Endodermal cell (in vitro differentiated cells): Measurements from ENCODE around the gene CEP95. TPM values are rescaled to one million over a fixed set of nuclear protein-coding genes. Genes with fewer than 3 reads are reported as not detected.

Source experiments
- DNase-seq: peaks from one replicate; pipeline ENCODE4 v3.0.0-alpha.2; 2017
- H3K27ac ChIP-seq: 2 replicates; pipeline ENCODE4 v1.5.1; 2013; ENCODE audit warnings: mild to moderate bottlenecking, low read depth, low read length, moderate library complexity
- H3K27me3 ChIP-seq: 2 replicates; pipeline ENCODE4 v1.6.1; 2013; ENCODE audit warnings: mild to moderate bottlenecking, low read length, moderate library complexity; ENCODE audit not compliant: insufficient read depth, control insufficient read depth, poor library complexity, severe bottlenecking
- H3K36me3 ChIP-seq: 2 replicates; pipeline ENCODE4 v1.7.0; 2013; ENCODE audit warnings: mild to moderate bottlenecking, low read length, moderate library complexity; ENCODE audit not compliant: control insufficient read depth, insufficient read depth
- H3K4me1 ChIP-seq: one replicate; pipeline ENCODE4 v1.7.0; 2013; ENCODE audit warnings: low read length; ENCODE audit not compliant: control insufficient read depth, insufficient read depth
- H3K4me3 ChIP-seq: 2 replicates; pipeline ENCODE4 v1.5.1; 2013; ENCODE audit warnings: mild to moderate bottlenecking, low read length, moderate library complexity
- H3K9ac ChIP-seq: 2 replicates; pipeline ENCODE4 v1.6.1; 2013; ENCODE audit warnings: mild to moderate bottlenecking, low read length, moderate library complexity; ENCODE audit not compliant: poor library complexity, severe bottlenecking; ENCODE audit errors: extremely low read depth
- H3K9me3 ChIP-seq: 2 replicates; pipeline ENCODE4 v1.6.1; 2013; ENCODE audit warnings: mild to moderate bottlenecking, low read length, moderate library complexity; ENCODE audit not compliant: control insufficient read depth
- H3K27ac Mint-ChIP-seq: 2 replicates; pipeline ENCODE4 v1.8.0; 2020; ENCODE audit warnings: mixed read lengths
- H3K27me3 Mint-ChIP-seq: 2 replicates; pipeline ENCODE4 v1.8.0; 2021; ENCODE audit warnings: mild to moderate bottlenecking, mixed read lengths; ENCODE audit not compliant: insufficient read depth
- H3K36me3 Mint-ChIP-seq: 2 replicates; pipeline ENCODE4 v1.8.0; 2020; ENCODE audit warnings: low read depth, mixed read lengths
- H3K4me1 Mint-ChIP-seq: 2 replicates; pipeline ENCODE4 v1.8.0; 2020; ENCODE audit warnings: mixed read lengths
- H3K4me3 Mint-ChIP-seq: 2 replicates; pipeline ENCODE4 v1.8.0; 2020; ENCODE audit warnings: mild to moderate bottlenecking, moderate library complexity, mixed read lengths
- H3K9me3 Mint-ChIP-seq: 2 replicates; pipeline ENCODE4 v1.8.0; 2020; ENCODE audit warnings: mild to moderate bottlenecking, mixed read lengths
- WGBS, 2 experiments: methylation state at CpG; one replicate each; pipeline versions ENCODE4 v1.1.5 to v1.1.7; 2013; ENCODE audit warnings: missing lambda C conversion rate in 2 of 2, mixed read lengths in 1 of 2; ENCODE audit not compliant: insufficient coverage in 1 of 2, insufficient read length in 1 of 2; 5-methylcytosine and 5-hydroxymethylcytosine counted together
- total RNA-seq, 2 donors: library from RNA; stranded (reverse); fragmentation: NEBNext Ultra II Directional in 1 of 2; extraction: Animal tissue kit (Norgen Biotek cat#: 25700) in 1 of 2; gene quantifications; 2 replicates in 1 of 2; 3 replicates in 1 of 2; pipeline ENCODE4 v1.2.1, GENCODE V29; 2021
- TF ChIP-seq, protein P1 (sequence below): fragments of 200-600 bp; sonication (generic); conservative IDR thresholded peaks from 2 replicates; pipeline ENCODE4 v1.5.0; 2021; ENCODE audit warnings: antibody characterized with exemption, mild to moderate bottlenecking

CEP95 gene
- total RNA-seq, 2 donors from 2014 or later, result 75.5 to 93.9 TPM

DNA sequence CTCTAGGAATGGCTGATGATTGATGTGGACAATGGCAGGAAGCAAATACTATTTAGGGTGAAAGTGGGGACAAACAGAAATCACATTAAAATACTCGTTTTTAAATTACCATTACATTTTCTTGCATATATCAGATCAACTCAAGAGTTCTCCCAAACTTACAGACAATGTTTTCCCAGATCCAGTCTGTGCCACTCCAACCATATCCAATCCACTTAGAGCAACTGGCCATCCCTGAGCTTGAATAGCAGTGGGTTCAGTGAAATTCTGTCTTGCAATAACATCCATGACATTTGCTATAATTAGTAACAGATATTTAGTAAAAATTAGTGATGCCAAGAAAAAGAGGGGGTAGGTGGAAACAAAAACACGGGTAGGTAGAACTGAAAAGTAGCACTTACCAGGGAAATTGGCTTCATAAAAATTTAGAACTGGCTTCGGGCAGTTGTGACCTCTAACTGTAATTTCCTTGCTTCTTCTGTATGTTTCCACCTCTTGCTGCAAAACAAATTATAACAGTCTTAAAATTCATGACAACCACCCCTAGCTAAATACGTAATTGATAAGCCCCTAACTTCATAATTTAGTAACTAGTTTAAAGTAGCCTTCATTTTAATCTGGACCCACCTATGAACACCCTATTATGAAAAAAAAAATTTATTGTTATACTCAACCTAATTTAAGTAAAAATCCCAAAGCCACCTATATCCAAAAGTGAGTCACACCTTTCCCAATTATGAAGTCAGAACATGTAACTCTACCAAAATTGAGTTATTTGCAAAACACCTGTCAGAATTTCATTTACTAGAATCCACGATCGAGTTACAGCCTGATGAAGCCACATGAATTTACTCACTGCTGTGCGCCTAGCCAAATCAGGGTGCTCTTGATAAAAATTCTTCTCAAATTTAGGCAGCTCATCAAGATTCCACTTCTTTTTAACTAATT lies 2.7 kb upstream of the CEP95 start:
- H3K36me3 ChIP-seq, result peaks cover 65% of the 10 kb centered on the region

DNA sequence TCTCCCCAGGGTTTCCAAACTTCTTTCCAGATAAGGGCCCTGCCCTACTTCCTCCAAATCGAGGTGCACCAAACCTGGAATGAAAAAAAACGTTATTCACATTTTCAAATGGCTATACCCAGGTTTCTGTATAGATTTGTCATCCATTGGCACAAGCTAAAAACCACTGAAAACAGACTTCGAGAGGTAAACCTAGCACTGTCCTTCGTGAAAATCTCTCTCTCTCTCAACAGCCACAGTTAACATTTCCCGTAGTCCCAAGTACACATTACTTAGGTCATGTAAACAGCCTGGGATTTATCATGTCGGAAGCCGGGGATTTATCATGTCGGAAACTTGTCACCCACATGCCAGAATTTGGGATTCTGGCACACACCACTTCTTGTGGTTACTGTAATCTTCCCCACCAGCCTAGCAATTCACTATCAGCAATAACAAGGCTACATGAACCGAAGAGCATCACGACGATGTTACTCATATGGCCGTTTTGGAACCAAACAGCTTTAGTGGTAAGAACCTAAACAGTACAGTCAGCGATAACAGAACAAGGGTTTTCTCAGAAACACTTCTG lies 1.9 kb upstream of the CEP95 start:
- Histone ChIP-seq H3K9me3 (no peaks in the 10 kb centered on the region), H3K4me3 (peak overlapping the region; percentile 100), H3K4me1 (peaks cover 13% of the 10 kb centered on the region), H3K27ac (peak overlapping the region; percentile 99), H3K9ac (peak overlapping the region; percentile 100), H3K36me3 (peaks cover 65% of the 10 kb centered on the region), H3K27me3 (no peaks in the 10 kb centered on the region)
- 5 to 6% methylated on average over 10 to 13 of the region's 13 CpGs for WGBS, 2 experiments
- peak overlapping the region; percentile 100 for H3K4me3 Mint-ChIP-seq
- H3K9me3 Mint-ChIP-seq, result no peaks in the 10 kb centered on the region
- peak overlapping the region; percentile 100 for H3K27ac Mint-ChIP-seq
- TF ChIP-seq, protein P1, sequence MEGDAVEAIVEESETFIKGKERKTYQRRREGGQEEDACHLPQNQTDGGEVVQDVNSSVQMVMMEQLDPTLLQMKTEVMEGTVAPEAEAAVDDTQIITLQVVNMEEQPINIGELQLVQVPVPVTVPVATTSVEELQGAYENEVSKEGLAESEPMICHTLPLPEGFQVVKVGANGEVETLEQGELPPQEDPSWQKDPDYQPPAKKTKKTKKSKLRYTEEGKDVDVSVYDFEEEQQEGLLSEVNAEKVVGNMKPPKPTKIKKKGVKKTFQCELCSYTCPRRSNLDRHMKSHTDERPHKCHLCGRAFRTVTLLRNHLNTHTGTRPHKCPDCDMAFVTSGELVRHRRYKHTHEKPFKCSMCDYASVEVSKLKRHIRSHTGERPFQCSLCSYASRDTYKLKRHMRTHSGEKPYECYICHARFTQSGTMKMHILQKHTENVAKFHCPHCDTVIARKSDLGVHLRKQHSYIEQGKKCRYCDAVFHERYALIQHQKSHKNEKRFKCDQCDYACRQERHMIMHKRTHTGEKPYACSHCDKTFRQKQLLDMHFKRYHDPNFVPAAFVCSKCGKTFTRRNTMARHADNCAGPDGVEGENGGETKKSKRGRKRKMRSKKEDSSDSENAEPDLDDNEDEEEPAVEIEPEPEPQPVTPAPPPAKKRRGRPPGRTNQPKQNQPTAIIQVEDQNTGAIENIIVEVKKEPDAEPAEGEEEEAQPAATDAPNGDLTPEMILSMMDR, result no peak
- H3K4me1 Mint-ChIP-seq, result peaks cover 52% of the 10 kb centered on the region
- no peak for DNase-seq
- H3K36me3 Mint-ChIP-seq, result peaks cover 71% of the 10 kb centered on the region
- H3K27me3 Mint-ChIP-seq, result no peaks in the 10 kb centered on the region

More for the DNA sequence above, 2.7 kb upstream of the CEP95 start:
- H3K4me3 Mint-ChIP-seq, result peak overlapping the region; percentile 100
- H3K9me3 ChIP-seq, result no peaks in the 10 kb centered on the region
- TF ChIP-seq, protein P1, result no peak
- H3K4me1 ChIP-seq, result peaks cover 13% of the 10 kb centered on the region
- H3K27me3 Mint-ChIP-seq, result no peaks in the 10 kb centered on the region
- WGBS, 2 experiments, result 74 to 86% methylated on average over 5 to 7 of the region's 7 CpGs
- no peaks in the 10 kb centered on the region for H3K27me3 ChIP-seq
- H3K9ac ChIP-seq, result peak overlapping the region; percentile 100
- H3K36me3 Mint-ChIP-seq, result peaks cover 73% of the 10 kb centered on the region
- peak overlapping the region; percentile 100 for H3K4me3 ChIP-seq
- DNase-seq, result no peak
- peak overlapping the region; percentile 100 for H3K27ac Mint-ChIP-seq
- no peak overlapping the region for H3K27ac ChIP-seq
- peaks cover 54% of the 10 kb centered on the region for H3K4me1 Mint-ChIP-seq
- no peaks in the 10 kb centered on the region for H3K9me3 Mint-ChIP-seq

DNA sequence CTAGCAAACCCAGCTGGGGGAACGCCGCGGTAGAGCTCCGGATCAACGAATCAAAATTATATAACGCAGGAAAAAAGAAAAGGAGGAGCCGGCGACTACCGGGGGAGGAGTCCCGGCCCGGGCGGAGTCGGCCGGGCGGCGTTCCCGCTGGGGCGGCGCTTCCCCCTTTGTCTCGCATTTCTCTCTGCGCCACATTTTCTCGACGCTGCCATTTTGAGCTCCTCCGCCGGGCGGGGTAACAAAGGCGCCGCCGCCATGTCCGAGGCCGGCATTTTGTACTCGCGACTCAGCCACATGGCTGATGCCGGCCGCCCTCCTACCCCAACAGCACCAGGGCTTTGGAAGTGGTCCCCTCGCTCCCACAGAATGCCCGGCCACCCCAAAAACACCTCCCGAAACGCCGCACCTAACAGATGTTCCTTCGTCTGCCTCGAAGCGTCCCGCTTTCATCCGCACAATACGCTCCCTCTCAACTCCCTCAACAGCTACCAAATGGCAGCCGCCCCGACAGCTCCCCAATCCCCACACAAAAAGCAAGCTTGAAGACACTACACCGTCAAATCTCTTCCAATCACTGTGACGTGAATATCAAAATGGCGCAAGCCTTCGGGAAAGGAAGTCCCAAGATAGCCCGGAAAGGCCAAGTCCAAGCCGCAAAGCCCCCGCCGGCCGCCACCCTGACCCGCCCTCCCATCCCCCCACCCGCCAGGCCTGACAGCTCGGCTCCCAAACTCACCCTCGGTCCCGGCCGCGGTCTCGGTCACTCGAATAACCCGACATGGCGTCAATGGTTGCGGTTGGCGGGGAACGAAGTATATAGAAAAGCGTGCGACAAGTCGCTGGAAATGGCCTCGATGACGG lies 1.2 kb upstream of the CEP95 start:
- 0 to 1% methylated on average over 30 to 75 of the region's 76 CpGs for WGBS, 2 experiments

More for the DNA sequence above, 1.2 kb upstream of the CEP95 start:
- Mint-ChIP-seq H3K4me3 (peak overlapping the region; percentile 100), H3K27ac (peak overlapping the region; percentile 100), H3K27me3 (no peaks in the 10 kb centered on the region), H3K9me3 (no peaks in the 10 kb centered on the region), H3K36me3 (peaks cover 71% of the 10 kb centered on the region), H3K4me1 (peaks cover 45% of the 10 kb centered on the region)
- H3K27me3 ChIP-seq, result no peaks in the 10 kb centered on the region
- DNase-seq, result peak; percentile 89
- peak overlapping the region; percentile 99 for H3K27ac ChIP-seq
- no peaks in the 10 kb centered on the region for H3K9me3 ChIP-seq
- TF ChIP-seq, protein P1, result no peak
- H3K4me1 ChIP-seq, result peaks cover 11% of the 10 kb centered on the region
- peaks cover 65% of the 10 kb centered on the region for H3K36me3 ChIP-seq
- H3K9ac ChIP-seq, result peak overlapping the region; percentile 100
- H3K4me3 ChIP-seq, result peak overlapping the region; percentile 100
